IgD-negative memory B cell (primary cell): ENCODE data around the gene ANKH. TPM values are rescaled to one million over a fixed set of nuclear protein-coding genes. Genes with fewer than 3 reads are reported as not detected.

Experiments used
- H3K27ac Mint-ChIP-seq, 3 donors: one replicate each; pipeline ENCODE4 v1.8.0; 2020 to 2022; ENCODE audit warnings: mild to moderate bottlenecking in 3 of 3, mixed read lengths in 3 of 3, moderate library complexity in 1 of 3
- H3K27me3 Mint-ChIP-seq: one replicate; pipeline ENCODE4 v1.8.0; 2021; ENCODE audit warnings: mixed read lengths
- H3K36me3 Mint-ChIP-seq: one replicate; pipeline ENCODE4 v1.8.0; 2020; ENCODE audit warnings: mild to moderate bottlenecking, mixed read lengths
- H3K4me1 Mint-ChIP-seq, 3 donors: one replicate each; pipeline ENCODE4 v1.8.0; 2020 to 2022; ENCODE audit warnings: mixed read lengths in 3 of 3, mild to moderate bottlenecking in 1 of 3
- H3K4me3 Mint-ChIP-seq, 4 donors: one replicate each; pipeline ENCODE4 v1.8.0; 2020 to 2022; ENCODE audit warnings: mild to moderate bottlenecking in 4 of 4, mixed read lengths in 4 of 4, moderate library complexity in 3 of 4
- H3K9me3 Mint-ChIP-seq, 3 donors: one replicate each; pipeline ENCODE4 v1.8.0; 2020 to 2021; ENCODE audit warnings: mixed read lengths in 3 of 3, mild to moderate bottlenecking in 1 of 3
- polyA plus RNA-seq: library from polyadenylated mRNA; unstranded; fragments of 300-500 nt; fragmentation: Illumina TruSeq; gene quantifications from one replicate; pipeline ENCODE4 v1.2.3, GENCODE V29; 2021

Gene ANKH
- polyA plus RNA-seq, 1 donor from 2014 or later: 18.4 TPM

- peaks cover 5% of the 10 kb centered on the region for H3K36me3 Mint-ChIP-seq
- H3K4me1 Mint-ChIP-seq: peaks cover 17 to 38% (median 20%) of the 10 kb centered on the region in 3 donors
- H3K9me3 Mint-ChIP-seq: no peaks in the 10 kb centered on the region
- H3K27ac Mint-ChIP-seq: no peak overlapping the region
- H3K4me3 Mint-ChIP-seq: no peak overlapping the region
- H3K27me3 Mint-ChIP-seq: no peaks in the 10 kb centered on the region
Measured at GRCh38 chr5:14748180-14748900, 123.2 kb downstream of the ANKH start.

GRCh38 chr5:14745753-14746152, 125.8 kb downstream of the ANKH start:
- Mint-ChIP-seq H3K4me3 (peak overlapping the region; percentile 42 to 81 (median 64)), H3K27ac (peak overlapping the region; percentile 37 to 92 (median 83)), H3K36me3 (peaks cover 3% of the 10 kb centered on the region), H3K27me3 (no peaks in the 10 kb centered on the region), H3K9me3 (no peaks in the 10 kb centered on the region), H3K4me1 (peaks cover 20 to 32% (median 21%) of the 10 kb centered on the region in 3 donors)

GRCh38 chr5:14745188-14745563, 126.4 kb downstream of the ANKH start:
- Mint-ChIP-seq H3K36me3 (peaks cover 3% of the 10 kb centered on the region), H3K4me3 (peak overlapping the region; percentile 21 to 87 (median 66)), H3K27me3 (no peaks in the 10 kb centered on the region), H3K4me1 (peaks cover 20 to 32% (median 21%) of the 10 kb centered on the region in 3 donors), H3K9me3 (no peaks in the 10 kb centered on the region), H3K27ac (peak overlapping the region; percentile 37 to 92 (median 83))

GRCh38 chr5:14744296-14745187, 127.0 kb downstream of the ANKH start:
- H3K4me3 Mint-ChIP-seq: peak overlapping the region; percentile 50 to 88 (median 70)
- H3K27me3 Mint-ChIP-seq: no peaks in the 10 kb centered on the region
- H3K27ac Mint-ChIP-seq: peak overlapping the region; percentile 37 to 92 (median 83)
- peaks cover 3% of the 10 kb centered on the region for H3K36me3 Mint-ChIP-seq
- no peaks in the 10 kb centered on the region for H3K9me3 Mint-ChIP-seq
- peaks cover 20 to 32% (median 21%) of the 10 kb centered on the region in 3 donors for H3K4me1 Mint-ChIP-seq

GRCh38 chr5:14743601-14744295, 127.8 kb downstream of the ANKH start:
- Mint-ChIP-seq H3K4me1 (peaks cover 20 to 30% (median 21%) of the 10 kb centered on the region in 3 donors), H3K36me3 (peaks cover 5% of the 10 kb centered on the region), H3K4me3 (peak overlapping the region in 3 of 4 donors; percentile 54 to 88 (median 68)), H3K27me3 (no peaks in the 10 kb centered on the region), H3K9me3 (no peaks in the 10 kb centered on the region), H3K27ac (peak overlapping the region; percentile 32 to 59 (median 40))

GRCh38 chr5:14742498-14742897, 129.1 kb downstream of the ANKH start:
- H3K27me3 Mint-ChIP-seq: no peaks in the 10 kb centered on the region
- no peak overlapping the region for H3K27ac Mint-ChIP-seq
- H3K4me3 Mint-ChIP-seq: no peak overlapping the region
- H3K36me3 Mint-ChIP-seq: peaks cover 5% of the 10 kb centered on the region
- peaks cover 20 to 30% (median 21%) of the 10 kb centered on the region in 3 donors for H3K4me1 Mint-ChIP-seq
- H3K9me3 Mint-ChIP-seq: no peaks in the 10 kb centered on the region

GRCh38 chr5:14741801-14742440, 129.7 kb downstream of the ANKH start:
- peaks cover 4% of the 10 kb centered on the region for H3K36me3 Mint-ChIP-seq
- H3K27ac Mint-ChIP-seq: peak overlapping the region in 1 of 3 donors; percentile 63
- H3K9me3 Mint-ChIP-seq: no peaks in the 10 kb centered on the region
- H3K4me3 Mint-ChIP-seq: peak overlapping the region in 1 of 4 donors; percentile 17
- no peaks in the 10 kb centered on the region for H3K27me3 Mint-ChIP-seq
- H3K4me1 Mint-ChIP-seq: peaks cover 20 to 30% (median 21%) of the 10 kb centered on the region in 3 donors

GRCh38 chr5:14741131-14741530, 130.4 kb downstream of the ANKH start:
- Mint-ChIP-seq H3K27me3 (no peaks in the 10 kb centered on the region), H3K36me3 (peaks cover 3% of the 10 kb centered on the region), H3K9me3 (no peaks in the 10 kb centered on the region), H3K4me1 (peaks cover 16 to 26% (median 21%) of the 10 kb centered on the region in 3 donors), H3K4me3 (peak overlapping the region in 1 of 4 donors; percentile 30), H3K27ac (peak overlapping the region in 1 of 3 donors; percentile 46)

- no peaks in the 10 kb centered on the region for H3K27me3 Mint-ChIP-seq
- no peak overlapping the region for H3K27ac Mint-ChIP-seq
- peaks cover 8 to 15% (median 12%) of the 10 kb centered on the region in 3 donors for H3K4me1 Mint-ChIP-seq
- no peak overlapping the region for H3K4me3 Mint-ChIP-seq
- peaks cover 6% of the 10 kb centered on the region for H3K36me3 Mint-ChIP-seq
- no peaks in the 10 kb centered on the region for H3K9me3 Mint-ChIP-seq
Measured at GRCh38 chr5:14739981-14740380, 131.6 kb downstream of the ANKH start.

- H3K36me3 Mint-ChIP-seq: peaks cover 6% of the 10 kb centered on the region
- peaks cover 5 to 11% (median 9%) of the 10 kb centered on the region in 3 donors for H3K4me1 Mint-ChIP-seq
- H3K27me3 Mint-ChIP-seq: no peaks in the 10 kb centered on the region
- H3K9me3 Mint-ChIP-seq: no peaks in the 10 kb centered on the region
- no peak overlapping the region for H3K4me3 Mint-ChIP-seq
- no peak overlapping the region for H3K27ac Mint-ChIP-seq
Measured at GRCh38 chr5:14739538-14739937, 132.0 kb downstream of the ANKH start.

- peaks cover under 1 to 3% (median 2%) of the 10 kb centered on the region in 3 donors for H3K4me1 Mint-ChIP-seq
- peak overlapping the region in 1 of 3 donors; percentile 95 for H3K27ac Mint-ChIP-seq
- H3K4me3 Mint-ChIP-seq: no peak overlapping the region
- no peaks in the 10 kb centered on the region for H3K9me3 Mint-ChIP-seq
- H3K27me3 Mint-ChIP-seq: no peaks in the 10 kb centered on the region
- peaks cover 9% of the 10 kb centered on the region for H3K36me3 Mint-ChIP-seq
Measured at GRCh38 chr5:14738050-14738449, 133.5 kb downstream of the ANKH start.

GRCh38 chr5:14737291-14737690, 134.3 kb downstream of the ANKH start:
- no peaks in the 10 kb centered on the region for H3K27me3 Mint-ChIP-seq
- peaks cover 9% of the 10 kb centered on the region for H3K36me3 Mint-ChIP-seq
- H3K4me1 Mint-ChIP-seq: peaks cover 0 to 2% (median 1%) of the 10 kb centered on the region in 3 donors
- H3K27ac Mint-ChIP-seq: no peak overlapping the region
- no peak overlapping the region for H3K4me3 Mint-ChIP-seq
- H3K9me3 Mint-ChIP-seq: no peaks in the 10 kb centered on the region

GRCh38 chr5:14735944-14736343, 135.6 kb downstream of the ANKH start:
- Mint-ChIP-seq H3K27me3 (no peaks in the 10 kb centered on the region), H3K4me3 (no peak overlapping the region), H3K36me3 (peaks cover 13% of the 10 kb centered on the region), H3K4me1 (peaks cover 0 to 2% (median 0%) of the 10 kb centered on the region in 3 donors), H3K9me3 (no peaks in the 10 kb centered on the region), H3K27ac (peak overlapping the region in 1 of 3 donors; percentile 47)

- no peak overlapping the region for H3K4me3 Mint-ChIP-seq
- H3K36me3 Mint-ChIP-seq: peaks cover 13% of the 10 kb centered on the region
- peak overlapping the region in 1 of 3 donors; percentile 47 for H3K27ac Mint-ChIP-seq
- no peaks in the 10 kb centered on the region for H3K9me3 Mint-ChIP-seq
- no peaks in the 10 kb centered on the region for H3K27me3 Mint-ChIP-seq
- H3K4me1 Mint-ChIP-seq: peaks cover 0 to 2% (median 0%) of the 10 kb centered on the region in 3 donors
Measured at GRCh38 chr5:14734396-14734795, 137.2 kb downstream of the ANKH start.
